ENCODE data around the gene AURKB. TPM values are rescaled to one million over a fixed set of nuclear protein-coding genes. Genes with fewer than 3 reads are reported as not detected.

Gene AURKB
- total RNA-seq, 2 donors from 2014 or later = 90.5 to 122 TPM

DNA sequence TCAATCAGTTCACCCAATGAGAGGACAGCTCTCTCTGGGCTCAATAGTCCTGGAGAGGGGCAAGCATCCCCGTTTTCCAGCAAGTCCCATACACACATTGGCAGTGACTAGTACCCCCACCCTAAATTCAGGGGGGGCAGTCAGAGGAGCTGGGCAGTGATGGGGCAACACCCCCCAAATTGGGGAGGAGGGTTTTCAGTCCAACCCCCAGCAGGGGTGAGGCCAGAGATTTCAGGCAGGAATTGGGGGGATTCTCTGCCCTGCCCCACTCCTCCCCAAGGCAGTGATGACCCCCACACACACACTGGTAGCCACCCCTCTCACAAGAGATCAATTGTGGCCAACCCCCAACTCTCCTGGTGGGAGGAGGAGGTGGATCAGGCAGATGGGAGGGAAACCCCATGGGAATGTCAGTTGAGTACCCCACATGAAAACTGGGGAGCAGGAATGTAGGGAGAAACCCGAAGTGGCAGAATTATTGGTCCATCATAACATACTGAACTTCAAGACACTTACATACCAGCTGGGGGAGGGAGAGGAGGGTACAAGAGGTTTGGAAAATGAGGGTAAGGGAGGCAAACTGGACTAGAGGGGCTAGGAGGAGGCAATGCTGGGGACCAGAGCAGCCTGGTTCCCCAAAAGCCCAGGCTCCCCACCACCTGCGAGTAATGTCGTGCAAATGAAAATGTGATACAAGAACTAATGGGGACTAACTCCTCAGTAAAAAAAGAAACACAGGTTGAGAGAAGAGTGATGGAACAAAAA, 50.7 kb downstream of the AURKB start:
- H3K4me3 Mint-ChIP-seq = peak overlapping the region; percentile 77
- H3K27me3 ChIP-seq (ENCODE audit: control insufficient read depth, insufficient read depth, low read length, poor library complexity, severe bottlenecking) = no peaks in the 10 kb centered on the region
- no peaks in the 10 kb centered on the region for H3K27me3 Mint-ChIP-seq (ENCODE audit: insufficient read depth)
- no peaks in the 10 kb centered on the region for H3K9me3 ChIP-seq (ENCODE audit: control insufficient read depth, low read length)
- H3K4me3 ChIP-seq (ENCODE audit: low read length) = no peak overlapping the region
- peaks cover 29% of the 10 kb centered on the region for H3K4me1 Mint-ChIP-seq
- no peaks in the 10 kb centered on the region for H3K9me3 Mint-ChIP-seq
- TF ChIP-seq, protein P1, sequence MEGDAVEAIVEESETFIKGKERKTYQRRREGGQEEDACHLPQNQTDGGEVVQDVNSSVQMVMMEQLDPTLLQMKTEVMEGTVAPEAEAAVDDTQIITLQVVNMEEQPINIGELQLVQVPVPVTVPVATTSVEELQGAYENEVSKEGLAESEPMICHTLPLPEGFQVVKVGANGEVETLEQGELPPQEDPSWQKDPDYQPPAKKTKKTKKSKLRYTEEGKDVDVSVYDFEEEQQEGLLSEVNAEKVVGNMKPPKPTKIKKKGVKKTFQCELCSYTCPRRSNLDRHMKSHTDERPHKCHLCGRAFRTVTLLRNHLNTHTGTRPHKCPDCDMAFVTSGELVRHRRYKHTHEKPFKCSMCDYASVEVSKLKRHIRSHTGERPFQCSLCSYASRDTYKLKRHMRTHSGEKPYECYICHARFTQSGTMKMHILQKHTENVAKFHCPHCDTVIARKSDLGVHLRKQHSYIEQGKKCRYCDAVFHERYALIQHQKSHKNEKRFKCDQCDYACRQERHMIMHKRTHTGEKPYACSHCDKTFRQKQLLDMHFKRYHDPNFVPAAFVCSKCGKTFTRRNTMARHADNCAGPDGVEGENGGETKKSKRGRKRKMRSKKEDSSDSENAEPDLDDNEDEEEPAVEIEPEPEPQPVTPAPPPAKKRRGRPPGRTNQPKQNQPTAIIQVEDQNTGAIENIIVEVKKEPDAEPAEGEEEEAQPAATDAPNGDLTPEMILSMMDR (conservative IDR thresholded peaks at IDR 0.05) = no peak
- H3K36me3 ChIP-seq (ENCODE audit: control insufficient read depth, insufficient read depth, low read length) = peaks cover 27% of the 10 kb centered on the region
- no peak overlapping the region for H3K9ac ChIP-seq (ENCODE audit: extremely low read depth, low read length, poor library complexity, severe bottlenecking)
- no peak for DNase-seq
- H3K27ac Mint-ChIP-seq = no peak overlapping the region
- no peak overlapping the region for H3K27ac ChIP-seq (ENCODE audit: low read depth, low read length)
- peaks cover 31% of the 10 kb centered on the region for H3K36me3 Mint-ChIP-seq (ENCODE audit: low read depth)
- peaks cover 19% of the 10 kb centered on the region for H3K4me1 ChIP-seq (ENCODE audit: control insufficient read depth, insufficient read depth, low read length)
- WGBS, 2 experiments (ENCODE audit: insufficient coverage in 1 of 2, insufficient read length in 1 of 2) = 85 to 96% methylated on average over 3 of the region's 4 CpGs

DNA sequence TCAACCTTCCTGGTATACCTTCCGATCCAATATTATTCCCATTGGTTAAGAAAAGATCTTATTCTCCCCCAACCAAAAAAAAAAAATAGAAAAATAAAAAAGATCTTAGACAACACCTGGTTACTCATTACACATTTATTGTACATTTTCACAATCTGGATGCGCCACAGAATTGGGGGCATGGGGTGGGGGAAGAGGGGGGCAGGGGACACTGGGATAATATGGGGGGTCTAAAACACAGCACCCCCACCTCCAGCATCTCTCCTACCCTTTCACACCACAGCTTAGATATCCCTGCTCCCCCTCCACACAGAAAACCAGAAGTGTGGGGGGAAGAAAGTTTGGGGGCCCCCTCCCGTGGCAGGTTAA, 51.4 kb downstream of the AURKB start:
- H3K27me3 ChIP-seq (ENCODE audit: control insufficient read depth, insufficient read depth, low read length, poor library complexity, severe bottlenecking) = no peaks in the 10 kb centered on the region
- Mint-ChIP-seq H3K27ac (no peak overlapping the region), H3K36me3 (ENCODE audit: low read depth) (peaks cover 31% of the 10 kb centered on the region), H3K9me3 (no peaks in the 10 kb centered on the region), H3K27me3 (ENCODE audit: insufficient read depth) (no peaks in the 10 kb centered on the region), H3K4me1 (peaks cover 22% of the 10 kb centered on the region), H3K4me3 (no peak overlapping the region)
- no peak overlapping the region for H3K9ac ChIP-seq (ENCODE audit: extremely low read depth, low read length, poor library complexity, severe bottlenecking)
- no peak overlapping the region for H3K27ac ChIP-seq (ENCODE audit: low read depth, low read length)
- 64 to 75% methylated on average over 2 of the region's 3 CpGs for WGBS, 2 experiments (ENCODE audit: insufficient coverage in 1 of 2, insufficient read length in 1 of 2)
- no peak overlapping the region for H3K4me3 ChIP-seq (ENCODE audit: low read length)
- peaks cover 15% of the 10 kb centered on the region for H3K4me1 ChIP-seq (ENCODE audit: control insufficient read depth, insufficient read depth, low read length)
- TF ChIP-seq, protein P1 (conservative IDR thresholded peaks at IDR 0.05) = no peak
- H3K36me3 ChIP-seq (ENCODE audit: control insufficient read depth, insufficient read depth, low read length) = peaks cover 27% of the 10 kb centered on the region
- no peaks in the 10 kb centered on the region for H3K9me3 ChIP-seq (ENCODE audit: control insufficient read depth, low read length)
- DNase-seq = no peak

DNA sequence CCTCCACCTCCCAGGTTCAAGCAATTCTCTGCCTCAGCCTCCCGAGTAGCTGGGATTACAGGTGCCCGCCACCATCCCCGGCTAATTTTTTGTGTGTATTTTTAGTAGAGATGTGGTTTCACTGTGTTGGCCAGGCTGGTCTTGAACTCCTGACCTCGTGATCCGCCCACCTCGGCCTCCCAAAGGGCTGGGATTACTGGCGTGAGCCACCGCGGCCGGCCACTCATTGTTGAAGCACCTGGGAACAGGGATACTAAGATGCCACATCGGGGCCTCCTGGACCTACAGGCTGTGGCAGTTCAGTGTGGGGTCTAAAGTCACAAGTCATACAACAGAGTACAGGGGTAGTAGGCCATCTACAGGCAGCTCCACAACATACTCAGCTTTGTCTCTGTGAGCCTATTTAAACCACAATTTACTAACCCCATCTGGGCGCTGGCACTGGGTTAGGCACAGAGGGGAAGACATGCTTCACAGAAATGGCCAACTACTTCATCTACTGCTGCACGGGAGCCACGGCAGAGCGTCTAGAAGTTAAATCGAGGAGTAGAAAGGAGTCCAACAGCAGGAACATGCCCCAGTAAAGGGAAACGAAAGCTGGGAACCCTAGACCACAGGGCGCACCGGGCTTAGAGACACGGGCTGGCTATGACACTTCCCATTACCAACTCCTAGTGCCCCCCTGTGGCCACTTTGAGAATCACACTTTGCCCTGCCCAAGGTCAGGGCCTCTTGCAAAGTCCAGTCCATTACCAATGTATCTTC, 51.9 kb downstream of the AURKB start:
- Mint-ChIP-seq H3K27me3 (ENCODE audit: insufficient read depth) (no peaks in the 10 kb centered on the region), H3K9me3 (no peaks in the 10 kb centered on the region), H3K4me3 (no peak overlapping the region), H3K4me1 (peaks cover 20% of the 10 kb centered on the region), H3K27ac (peak overlapping the region; percentile 57), H3K36me3 (ENCODE audit: low read depth) (peaks cover 31% of the 10 kb centered on the region)
- Histone ChIP-seq H3K4me1 (ENCODE audit: control insufficient read depth, insufficient read depth, low read length) (peaks cover 12% of the 10 kb centered on the region), H3K27ac (ENCODE audit: low read depth, low read length) (no peak overlapping the region), H3K9ac (ENCODE audit: extremely low read depth, low read length, poor library complexity, severe bottlenecking) (no peak overlapping the region), H3K36me3 (ENCODE audit: control insufficient read depth, insufficient read depth, low read length) (peaks cover 27% of the 10 kb centered on the region), H3K4me3 (ENCODE audit: low read length) (no peak overlapping the region), H3K27me3 (ENCODE audit: control insufficient read depth, insufficient read depth, low read length, poor library complexity, severe bottlenecking) (no peaks in the 10 kb centered on the region), H3K9me3 (ENCODE audit: control insufficient read depth, low read length) (no peaks in the 10 kb centered on the region)
- DNase-seq = peak; percentile 99
- 57 to 69% methylated on average over 14 to 20 of the region's 20 CpGs for WGBS, 2 experiments (ENCODE audit: insufficient coverage in 1 of 2, insufficient read length in 1 of 2)
- TF ChIP-seq, protein P1 (conservative IDR thresholded peaks at IDR 0.05) = peak; percentile 94
